Mammary epithelial cell (primary cell): ENCODE measurements around the gene SLC13A1.

Experiments
- EZH2 ChIP-seq: IDR thresholded peaks from 2 replicates; pipeline ENCODE4 v1.6.1; 2012; ENCODE audit warnings: low read length, inconsistent platforms, borderline replicate concordance
- TF ChIP-seq, protein P1 (sequence below), 2 donors: IDR thresholded peaks in 1 of 2; conservative IDR thresholded peaks in 1 of 2; 2 replicates each; pipeline ENCODE4 v1.5.1; 2011 to 2012; ENCODE audit warnings: inconsistent platforms in 2 of 2, low read length in 2 of 2, mild to moderate bottlenecking in 2 of 2, control low read depth in 1 of 2, low read depth in 1 of 2; ENCODE audit not compliant: insufficient read depth in 1 of 2; ENCODE audit errors: extremely low read depth in 1 of 2

DNA sequence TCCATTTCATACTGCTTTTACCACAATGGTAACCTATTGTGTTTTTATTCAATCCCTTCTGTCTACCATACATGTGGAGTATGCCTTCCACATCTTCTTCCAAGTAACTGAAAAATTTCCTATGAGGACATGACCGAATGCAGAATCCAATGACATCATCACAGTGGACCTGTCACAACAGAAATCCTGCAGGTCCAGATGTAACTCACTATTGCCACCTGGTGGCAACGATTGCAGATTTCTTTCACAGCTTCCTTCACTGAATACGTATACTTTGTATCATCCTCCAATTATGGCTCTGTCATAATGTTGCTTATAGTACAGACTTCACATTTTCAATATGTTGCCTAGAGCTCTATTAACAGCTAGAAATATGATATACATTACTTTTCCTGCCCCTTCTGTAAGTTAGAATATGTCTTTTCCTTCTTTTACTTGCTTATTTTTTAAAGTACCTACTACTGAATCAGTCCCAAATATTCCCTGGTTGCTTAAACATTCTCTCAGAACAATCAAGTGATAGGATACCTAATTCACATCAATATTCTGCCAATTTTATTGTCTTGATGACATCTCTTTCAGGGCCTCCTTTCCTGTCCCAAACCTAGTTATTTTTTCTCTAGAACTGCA is 45.4 kb downstream of the SLC13A1 start:
- TF ChIP-seq, protein P1, sequence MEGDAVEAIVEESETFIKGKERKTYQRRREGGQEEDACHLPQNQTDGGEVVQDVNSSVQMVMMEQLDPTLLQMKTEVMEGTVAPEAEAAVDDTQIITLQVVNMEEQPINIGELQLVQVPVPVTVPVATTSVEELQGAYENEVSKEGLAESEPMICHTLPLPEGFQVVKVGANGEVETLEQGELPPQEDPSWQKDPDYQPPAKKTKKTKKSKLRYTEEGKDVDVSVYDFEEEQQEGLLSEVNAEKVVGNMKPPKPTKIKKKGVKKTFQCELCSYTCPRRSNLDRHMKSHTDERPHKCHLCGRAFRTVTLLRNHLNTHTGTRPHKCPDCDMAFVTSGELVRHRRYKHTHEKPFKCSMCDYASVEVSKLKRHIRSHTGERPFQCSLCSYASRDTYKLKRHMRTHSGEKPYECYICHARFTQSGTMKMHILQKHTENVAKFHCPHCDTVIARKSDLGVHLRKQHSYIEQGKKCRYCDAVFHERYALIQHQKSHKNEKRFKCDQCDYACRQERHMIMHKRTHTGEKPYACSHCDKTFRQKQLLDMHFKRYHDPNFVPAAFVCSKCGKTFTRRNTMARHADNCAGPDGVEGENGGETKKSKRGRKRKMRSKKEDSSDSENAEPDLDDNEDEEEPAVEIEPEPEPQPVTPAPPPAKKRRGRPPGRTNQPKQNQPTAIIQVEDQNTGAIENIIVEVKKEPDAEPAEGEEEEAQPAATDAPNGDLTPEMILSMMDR (conservative IDR thresholded peaks at IDR 0.05 in 1 of 2, IDR thresholded peaks at IDR 0.05 in 1 of 2; ENCODE audit: extremely low read depth in 1 of 2, insufficient read depth in 1 of 2, low read depth in 1 of 2, low read length in 2 of 2) = peak; percentile 81 to 84
- TF ChIP-seq EZH2 = no peak
